Astrocyte (in vitro differentiated cells and primary cell): ENCODE results near the gene CPNE4. TPM values are rescaled to one million over a fixed set of nuclear protein-coding genes. Genes with fewer than 3 reads are reported as not detected.
A peak's percentile ranks its signal among the peaks of the same experiment; 100 is the strongest.

Experiments
- DNase-seq: peaks from one replicate; pipeline ENCODE4 v3.0.0-alpha.2; 2010; ENCODE audit warnings: low read depth
- FAIRE-seq: peaks from 2 replicates; lab custom pipeline; 2011; peaks lifted over from hg19 to GRCh38; lab: Jason Lieb, UNC
- H2AFZ ChIP-seq: 2 replicates; pipeline ENCODE4 v1.6.0; 2012; ENCODE audit warnings: low read depth, low read length, inconsistent platforms
- H3K27ac ChIP-seq: 2 replicates; pipeline ENCODE4 v1.5.1; 2011; ENCODE audit warnings: low read depth, low read length, inconsistent platforms
- H3K27me3 ChIP-seq: 2 replicates; pipeline ENCODE4 v1.6.0; 2011; ENCODE audit warnings: low read length, inconsistent platforms; ENCODE audit not compliant: insufficient read depth
- H3K36me3 ChIP-seq: 2 replicates; pipeline ENCODE4 v1.5.1; 2011; ENCODE audit warnings: low read length, inconsistent platforms; ENCODE audit not compliant: insufficient read depth
- H3K4me1 ChIP-seq: 2 replicates; pipeline ENCODE4 v1.5.1; 2011; ENCODE audit warnings: low read length, inconsistent platforms; ENCODE audit not compliant: insufficient read depth
- H3K4me2 ChIP-seq: 2 replicates; pipeline ENCODE4 v1.6.0; 2012; ENCODE audit warnings: low read length, inconsistent platforms
- H3K4me3 ChIP-seq: 2 replicates; pipeline ENCODE4 v1.5.1; 2011; ENCODE audit warnings: low read depth, mild to moderate bottlenecking, low read length, inconsistent platforms; ENCODE audit not compliant: insufficient read depth
- H3K79me2 ChIP-seq: 2 replicates; pipeline ENCODE4 v1.6.0; 2012; ENCODE audit warnings: mild to moderate bottlenecking, low read length, inconsistent platforms; ENCODE audit not compliant: insufficient read depth
- H3K9ac ChIP-seq: 2 replicates; pipeline ENCODE4 v1.6.0; 2012; ENCODE audit warnings: mild to moderate bottlenecking, low read length, inconsistent platforms
- H3K9me3 ChIP-seq: 2 replicates; pipeline ENCODE4 v1.5.1; 2012; ENCODE audit warnings: low read depth, mild to moderate bottlenecking, low read length, inconsistent platforms; ENCODE audit not compliant: insufficient read depth
- H4K20me1 ChIP-seq: 2 replicates; pipeline ENCODE4 v1.6.0; 2012; ENCODE audit warnings: low read length, inconsistent platforms; ENCODE audit not compliant: insufficient read depth
- H3K27ac Mint-ChIP-seq: one replicate; pipeline ENCODE4 v1.8.0; 2021; ENCODE audit warnings: mild to moderate bottlenecking, mixed read lengths; ENCODE audit not compliant: unreplicated experiment
- H3K27me3 Mint-ChIP-seq: one replicate; pipeline ENCODE4 v1.8.0; 2021; ENCODE audit warnings: low read depth, mixed read lengths; ENCODE audit not compliant: unreplicated experiment
- H3K36me3 Mint-ChIP-seq: one replicate; pipeline ENCODE4 v1.8.0; 2021; ENCODE audit warnings: low read depth, mixed read lengths; ENCODE audit not compliant: unreplicated experiment
- H3K4me1 Mint-ChIP-seq: one replicate; pipeline ENCODE4 v1.8.0; 2021; ENCODE audit warnings: low read depth, mixed read lengths; ENCODE audit not compliant: unreplicated experiment
- H3K4me3 Mint-ChIP-seq: one replicate; pipeline ENCODE4 v1.8.0; 2021; ENCODE audit warnings: mild to moderate bottlenecking, moderate library complexity, mixed read lengths; ENCODE audit not compliant: unreplicated experiment
- H3K9me3 Mint-ChIP-seq: one replicate; pipeline ENCODE4 v1.8.0; 2021; ENCODE audit warnings: mild to moderate bottlenecking, mixed read lengths; ENCODE audit not compliant: unreplicated experiment
- CTCF ChIP-seq: IDR thresholded peaks from 2 replicates; pipeline ENCODE4 v1.5.1; 2011; ENCODE audit warnings: low read depth, mild to moderate bottlenecking, inconsistent platforms, low read length, moderate library complexity; ENCODE audit not compliant: insufficient read depth
- EZH2 ChIP-seq: IDR thresholded peaks from 2 replicates; pipeline ENCODE4 v1.6.1; 2012; ENCODE audit warnings: mild to moderate bottlenecking, low read length, inconsistent platforms; ENCODE audit not compliant: insufficient read depth
- total RNA-seq: library from RNA; stranded (reverse); gene quantifications from 2 replicates; pipeline ENCODE4 v1.2.1, GENCODE V29; 2021

Gene CPNE4
- total RNA-seq, 1 donor from 2014 or later, result 0.68 TPM

DNA sequence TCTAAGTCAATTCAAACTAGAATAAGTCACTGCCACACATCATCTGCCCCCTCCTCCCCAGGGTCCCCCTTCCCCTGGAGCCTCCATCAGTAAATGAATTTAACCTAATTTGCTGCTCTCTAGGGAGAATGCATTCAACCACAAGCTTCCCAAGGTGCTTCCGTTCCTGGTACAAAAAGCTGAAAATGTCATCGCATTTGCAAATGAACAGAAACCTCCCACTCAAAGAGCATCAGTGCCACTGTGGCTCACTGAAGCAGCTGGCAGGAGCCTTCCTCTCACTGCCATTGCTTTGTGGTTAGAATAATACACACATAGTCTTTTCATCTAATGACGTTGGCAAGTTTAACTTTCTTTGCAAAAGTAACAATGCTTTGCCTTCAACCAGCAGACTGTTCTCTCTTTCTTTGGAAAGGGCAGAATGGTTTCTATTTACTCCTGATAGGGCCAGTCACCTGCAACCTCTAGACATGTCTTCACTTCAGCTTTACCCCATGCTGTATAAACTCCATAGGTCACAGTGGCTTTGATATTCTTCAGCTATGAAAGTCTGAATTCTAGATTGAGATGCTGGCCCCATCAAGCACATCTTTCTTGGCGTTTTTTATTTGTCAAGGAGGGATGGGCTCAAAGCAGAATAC is 238.1 kb downstream of the CPNE4 start:
- H3K4me1 ChIP-seq, result no peaks in the 10 kb centered on the region
- no peaks in the 10 kb centered on the region for H3K36me3 ChIP-seq
- no peak overlapping the region for H3K4me3 ChIP-seq
- no peak overlapping the region for H3K4me3 Mint-ChIP-seq
- no peaks in the 10 kb centered on the region for H3K79me2 ChIP-seq
- no peak overlapping the region for H3K9ac ChIP-seq
- DNase-seq (no peak), FAIRE-seq (no peak)
- TF ChIP-seq CTCF, result no peak
- no peak for TF ChIP-seq EZH2
- no peaks in the 10 kb centered on the region for H3K9me3 ChIP-seq
- H4K20me1 ChIP-seq, result no peaks in the 10 kb centered on the region
- H3K27me3 Mint-ChIP-seq, result no peaks in the 10 kb centered on the region
- H3K4me2 ChIP-seq, result no peak overlapping the region
- no peak overlapping the region for H2AFZ ChIP-seq
- H3K4me1 Mint-ChIP-seq, result peaks cover 21% of the 10 kb centered on the region
- no peaks in the 10 kb centered on the region for H3K36me3 Mint-ChIP-seq
- H3K27ac ChIP-seq, result no peak overlapping the region
- no peaks in the 10 kb centered on the region for H3K27me3 ChIP-seq
- H3K9me3 Mint-ChIP-seq, result no peaks in the 10 kb centered on the region
- no peak overlapping the region for H3K27ac Mint-ChIP-seq

DNA sequence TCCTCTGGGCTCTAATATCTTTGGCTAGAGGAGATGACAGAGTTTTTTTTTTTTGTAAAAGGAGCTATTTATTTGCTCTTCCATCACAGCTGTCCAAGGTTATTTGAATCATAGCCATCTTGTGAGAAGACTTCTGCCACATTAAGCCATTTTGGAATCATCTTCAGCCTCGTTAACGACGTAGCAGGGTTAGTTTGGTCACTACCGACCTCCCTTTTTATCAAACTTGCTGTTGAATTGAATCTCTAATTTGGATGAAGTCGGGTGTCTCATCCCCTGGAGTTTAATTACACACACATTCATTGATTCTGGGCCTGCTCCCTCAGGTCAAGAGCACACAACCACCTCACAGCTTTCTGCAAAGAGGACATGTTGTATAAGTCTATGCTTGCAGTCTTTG is 238.7 kb downstream of the CPNE4 start:
- H3K27me3 ChIP-seq, result no peaks in the 10 kb centered on the region
- no peaks in the 10 kb centered on the region for H4K20me1 ChIP-seq
- no peak for TF ChIP-seq EZH2
- no peak for TF ChIP-seq CTCF
- H3K79me2 ChIP-seq, result no peaks in the 10 kb centered on the region
- no peaks in the 10 kb centered on the region for H3K4me1 ChIP-seq
- Mint-ChIP-seq H3K4me3 (no peak overlapping the region), H3K4me1 (peaks cover 21% of the 10 kb centered on the region), H3K27ac (no peak overlapping the region), H3K27me3 (no peaks in the 10 kb centered on the region), H3K36me3 (no peaks in the 10 kb centered on the region), H3K9me3 (no peaks in the 10 kb centered on the region)
- no peak overlapping the region for H3K9ac ChIP-seq
- H3K9me3 ChIP-seq, result no peaks in the 10 kb centered on the region
- FAIRE-seq (no peak), DNase-seq (no peak)
- no peak overlapping the region for H3K4me3 ChIP-seq
- no peak overlapping the region for H3K27ac ChIP-seq
- H2AFZ ChIP-seq, result no peak overlapping the region
- H3K4me2 ChIP-seq, result no peak overlapping the region
- H3K36me3 ChIP-seq, result no peaks in the 10 kb centered on the region

DNA sequence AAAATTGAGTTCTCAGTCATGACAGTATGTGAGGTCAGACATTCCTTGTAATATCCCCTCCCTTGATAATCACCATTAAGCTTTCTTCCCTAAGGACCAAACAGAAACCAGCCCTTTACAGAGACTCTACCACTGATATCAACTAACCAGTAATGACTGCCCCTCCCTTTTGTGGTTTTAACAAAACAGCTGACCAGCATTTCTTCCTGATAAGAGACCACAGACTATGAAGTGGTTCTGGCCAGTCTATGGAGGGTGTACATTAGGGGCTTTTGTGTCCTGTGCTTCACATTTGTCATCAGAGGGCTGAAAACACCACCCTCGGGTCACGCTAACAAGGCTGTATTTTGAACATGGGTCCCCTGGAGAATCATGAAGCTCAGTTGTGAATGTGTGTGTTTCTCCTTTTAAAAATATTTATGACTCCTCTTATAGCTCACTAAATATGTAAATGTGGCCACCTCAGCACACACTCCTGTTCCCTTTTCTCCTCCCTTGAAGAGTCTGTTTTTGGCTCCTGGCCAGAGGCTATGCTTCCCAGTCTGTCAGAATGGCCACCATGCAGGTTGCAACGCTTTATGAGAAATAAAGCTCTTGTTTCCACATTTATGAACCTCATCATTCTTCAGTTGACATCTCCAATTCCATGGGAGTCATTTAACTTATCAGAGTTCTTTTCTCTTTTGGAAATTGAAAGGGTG is 239.3 kb downstream of the CPNE4 start:
- no peaks in the 10 kb centered on the region for H3K4me1 ChIP-seq
- Mint-ChIP-seq H3K27me3 (no peaks in the 10 kb centered on the region), H3K27ac (peak overlapping the region; percentile 23), H3K4me1 (peaks cover 21% of the 10 kb centered on the region), H3K4me3 (no peak overlapping the region), H3K36me3 (no peaks in the 10 kb centered on the region), H3K9me3 (no peaks in the 10 kb centered on the region)
- no peak for FAIRE-seq
- no peaks in the 10 kb centered on the region for H3K9me3 ChIP-seq
- H2AFZ ChIP-seq, result no peak overlapping the region
- TF ChIP-seq EZH2 (no peak), CTCF (no peak)
- no peaks in the 10 kb centered on the region for H3K36me3 ChIP-seq
- no peak overlapping the region for H3K4me2 ChIP-seq
- peak; percentile 82 for DNase-seq
- H3K27me3 ChIP-seq, result no peaks in the 10 kb centered on the region
- no peak overlapping the region for H3K4me3 ChIP-seq
- H3K79me2 ChIP-seq, result no peaks in the 10 kb centered on the region
- no peaks in the 10 kb centered on the region for H4K20me1 ChIP-seq
- no peak overlapping the region for H3K9ac ChIP-seq
- H3K27ac ChIP-seq, result no peak overlapping the region
